ENCODE data around the gene UBE2G1.

DNA sequence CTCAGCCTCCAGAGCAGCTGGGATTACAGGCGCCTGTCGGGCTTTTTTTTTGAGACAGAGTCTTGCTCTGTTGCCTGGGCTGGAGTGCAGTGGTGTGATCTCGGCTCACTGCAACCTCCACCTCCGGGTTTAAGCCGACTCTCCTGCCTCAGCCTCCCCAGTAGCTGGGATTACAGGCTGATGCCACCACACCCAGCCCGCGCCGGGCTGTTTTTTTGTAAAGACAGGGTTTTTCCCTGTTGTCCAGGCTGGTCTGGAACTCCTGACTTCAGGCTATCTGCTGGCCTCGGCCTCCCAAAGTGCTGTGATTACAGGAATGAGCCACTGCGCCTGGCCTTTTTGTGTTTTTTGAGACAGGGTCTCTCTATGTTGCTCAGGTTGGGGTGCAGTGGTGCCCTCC lies 39.9 kb upstream of the UBE2G1 start:
- TF ChIP-seq EZH2 (IDR thresholded peaks at IDR 0.05; ENCODE audit: borderline replicate concordance, low read depth, low read length, severe bottlenecking), result no peak
- TF ChIP-seq, protein P1, sequence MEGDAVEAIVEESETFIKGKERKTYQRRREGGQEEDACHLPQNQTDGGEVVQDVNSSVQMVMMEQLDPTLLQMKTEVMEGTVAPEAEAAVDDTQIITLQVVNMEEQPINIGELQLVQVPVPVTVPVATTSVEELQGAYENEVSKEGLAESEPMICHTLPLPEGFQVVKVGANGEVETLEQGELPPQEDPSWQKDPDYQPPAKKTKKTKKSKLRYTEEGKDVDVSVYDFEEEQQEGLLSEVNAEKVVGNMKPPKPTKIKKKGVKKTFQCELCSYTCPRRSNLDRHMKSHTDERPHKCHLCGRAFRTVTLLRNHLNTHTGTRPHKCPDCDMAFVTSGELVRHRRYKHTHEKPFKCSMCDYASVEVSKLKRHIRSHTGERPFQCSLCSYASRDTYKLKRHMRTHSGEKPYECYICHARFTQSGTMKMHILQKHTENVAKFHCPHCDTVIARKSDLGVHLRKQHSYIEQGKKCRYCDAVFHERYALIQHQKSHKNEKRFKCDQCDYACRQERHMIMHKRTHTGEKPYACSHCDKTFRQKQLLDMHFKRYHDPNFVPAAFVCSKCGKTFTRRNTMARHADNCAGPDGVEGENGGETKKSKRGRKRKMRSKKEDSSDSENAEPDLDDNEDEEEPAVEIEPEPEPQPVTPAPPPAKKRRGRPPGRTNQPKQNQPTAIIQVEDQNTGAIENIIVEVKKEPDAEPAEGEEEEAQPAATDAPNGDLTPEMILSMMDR (IDR thresholded peaks at IDR 0.05; ENCODE audit: borderline replicate concordance, extremely low read depth, low read length, poor library complexity, severe bottlenecking), result no peak

Data from DND-41 (cell line).